GM06990 (cell line): ENCODE data around the gene VAPB.

Experiments used
- DNase-seq: peaks from one replicate; pipeline ENCODE4 v3.0.0-alpha.2; 2011; ENCODE audit not compliant: insufficient read length; ENCODE audit errors: extremely low read depth
- H3K27me3 ChIP-seq: replicated peaks from 2 replicates; pipeline ENCODE4 v1.6.0; 2011; ENCODE audit warnings: low read length; ENCODE audit not compliant: control insufficient read depth, insufficient read depth
- H3K36me3 ChIP-seq: 2 replicates; pipeline ENCODE4 v1.5.1; 2011; ENCODE audit warnings: low read length; ENCODE audit not compliant: control insufficient read depth, insufficient read depth
- H3K4me3 ChIP-seq: replicated peaks from 2 replicates; pipeline ENCODE4 v1.5.1; 2011; ENCODE audit warnings: low read depth, mild to moderate bottlenecking, control low read depth, low read length
- TF ChIP-seq, protein P1 (sequence below): IDR thresholded peaks from 2 replicates; pipeline ENCODE4 v1.5.1; 2011; ENCODE audit warnings: low read length, control low read depth, mild to moderate bottlenecking, inconsistent platforms; ENCODE audit not compliant: insufficient read depth, poor library complexity, severe bottlenecking

Gene VAPB

DNA sequence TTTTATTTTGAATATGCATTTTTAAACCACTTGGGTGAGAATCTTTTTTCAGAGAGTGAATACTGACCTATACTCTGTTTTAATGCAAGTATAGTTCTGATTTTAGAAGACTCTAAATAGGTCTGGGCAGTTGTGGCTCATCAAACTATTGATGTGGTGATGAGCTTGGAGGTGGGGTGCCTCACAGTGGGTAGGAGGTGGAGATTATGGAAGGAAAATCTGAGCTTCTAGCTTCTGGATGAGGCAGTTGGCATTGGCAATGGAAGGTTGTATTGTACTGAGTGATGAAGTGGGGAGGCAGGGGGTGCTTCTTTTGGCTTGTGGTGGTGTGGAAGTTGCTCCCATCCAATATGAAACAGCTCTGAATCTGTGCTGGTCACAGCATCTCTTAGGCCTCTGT lies 52.7 kb downstream of the VAPB start:
- TF ChIP-seq, protein P1, sequence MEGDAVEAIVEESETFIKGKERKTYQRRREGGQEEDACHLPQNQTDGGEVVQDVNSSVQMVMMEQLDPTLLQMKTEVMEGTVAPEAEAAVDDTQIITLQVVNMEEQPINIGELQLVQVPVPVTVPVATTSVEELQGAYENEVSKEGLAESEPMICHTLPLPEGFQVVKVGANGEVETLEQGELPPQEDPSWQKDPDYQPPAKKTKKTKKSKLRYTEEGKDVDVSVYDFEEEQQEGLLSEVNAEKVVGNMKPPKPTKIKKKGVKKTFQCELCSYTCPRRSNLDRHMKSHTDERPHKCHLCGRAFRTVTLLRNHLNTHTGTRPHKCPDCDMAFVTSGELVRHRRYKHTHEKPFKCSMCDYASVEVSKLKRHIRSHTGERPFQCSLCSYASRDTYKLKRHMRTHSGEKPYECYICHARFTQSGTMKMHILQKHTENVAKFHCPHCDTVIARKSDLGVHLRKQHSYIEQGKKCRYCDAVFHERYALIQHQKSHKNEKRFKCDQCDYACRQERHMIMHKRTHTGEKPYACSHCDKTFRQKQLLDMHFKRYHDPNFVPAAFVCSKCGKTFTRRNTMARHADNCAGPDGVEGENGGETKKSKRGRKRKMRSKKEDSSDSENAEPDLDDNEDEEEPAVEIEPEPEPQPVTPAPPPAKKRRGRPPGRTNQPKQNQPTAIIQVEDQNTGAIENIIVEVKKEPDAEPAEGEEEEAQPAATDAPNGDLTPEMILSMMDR, result no peak
- Histone ChIP-seq H3K36me3 (peaks cover 12% of the 10 kb centered on the region), H3K4me3 (no peak overlapping the region), H3K27me3 (no peaks in the 10 kb centered on the region)
- DNase-seq, result no peak

DNA sequence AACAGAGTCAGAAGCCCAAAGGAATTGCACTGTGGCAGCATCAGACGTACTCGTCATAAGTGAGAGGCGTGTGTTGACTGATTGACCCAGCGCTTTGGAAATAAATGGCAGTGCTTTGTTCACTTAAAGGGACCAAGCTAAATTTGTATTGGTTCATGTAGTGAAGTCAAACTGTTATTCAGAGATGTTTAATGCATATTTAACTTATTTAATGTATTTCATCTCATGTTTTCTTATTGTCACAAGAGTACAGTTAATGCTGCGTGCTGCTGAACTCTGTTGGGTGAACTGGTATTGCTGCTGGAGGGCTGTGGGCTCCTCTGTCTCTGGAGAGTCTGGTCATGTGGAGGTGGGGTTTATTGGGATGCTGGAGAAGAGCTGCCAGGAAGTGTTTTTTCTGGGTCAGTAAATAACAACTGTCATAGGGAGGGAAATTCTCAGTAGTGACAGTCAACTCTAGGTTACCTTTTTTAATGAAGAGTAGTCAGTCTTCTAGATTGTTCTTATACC lies 55.8 kb downstream of the VAPB start:
- H3K27me3 ChIP-seq, result no peaks in the 10 kb centered on the region
- no peak overlapping the region for H3K4me3 ChIP-seq
- DNase-seq, result no peak
- TF ChIP-seq, protein P1, result no peak
- peaks cover 12% of the 10 kb centered on the region for H3K36me3 ChIP-seq

DNA sequence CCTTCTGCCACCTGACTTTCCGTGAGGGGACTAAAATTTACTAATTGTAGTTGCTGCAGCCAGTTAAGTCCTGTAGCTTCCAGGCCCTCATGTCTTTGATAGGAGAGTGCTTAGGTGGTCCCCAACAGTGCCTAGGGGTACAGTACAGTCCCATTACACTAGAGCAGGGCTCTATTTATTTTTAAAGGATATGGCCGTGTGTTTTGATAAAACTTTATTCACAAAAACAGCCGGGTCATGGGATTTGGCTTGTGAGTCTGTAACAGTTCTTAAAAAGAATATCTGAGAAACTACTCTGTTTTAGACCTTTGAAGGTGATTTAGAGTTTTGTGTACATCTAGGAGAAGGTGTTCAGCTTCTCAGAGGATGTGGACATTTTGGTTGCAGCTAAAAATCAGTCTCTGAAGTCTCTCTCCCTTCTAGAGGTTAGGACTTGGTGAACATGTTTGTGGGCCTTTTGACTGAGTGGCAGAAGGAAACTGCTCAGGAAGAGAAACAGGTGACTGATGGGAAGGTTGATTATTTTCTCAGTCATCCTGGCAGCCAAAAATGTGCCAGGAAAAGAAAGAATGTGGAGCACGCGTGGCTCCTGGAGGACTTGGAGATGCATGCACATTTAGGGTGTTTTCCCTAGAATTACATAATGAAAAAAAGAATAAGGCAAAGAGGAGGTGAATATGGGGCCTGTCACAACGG lies 57.4 kb downstream of the VAPB start:
- TF ChIP-seq, protein P1, result no peak
- DNase-seq, result no peak
- H3K36me3 ChIP-seq, result peaks cover 10% of the 10 kb centered on the region

DNA sequence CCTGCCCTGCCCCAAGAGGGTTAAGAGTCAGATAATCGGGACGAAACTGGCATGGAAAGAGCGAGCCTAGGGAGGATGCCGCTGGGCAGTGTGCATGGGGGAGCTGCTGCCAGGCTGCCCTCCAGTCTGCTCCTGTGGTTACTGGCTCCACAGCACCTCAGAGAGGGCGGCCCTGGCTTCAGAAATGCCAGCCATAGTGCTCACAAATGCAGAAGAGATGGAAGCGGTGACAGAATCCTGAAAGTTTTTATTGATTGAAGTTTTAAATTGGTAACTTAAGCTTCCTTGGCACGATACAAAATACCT lies 57.9 kb downstream of the VAPB start:
- Histone ChIP-seq H3K4me3 (no peak overlapping the region), H3K27me3 (no peaks in the 10 kb centered on the region), H3K36me3 (peaks cover 10% of the 10 kb centered on the region)
- no peak for DNase-seq
- TF ChIP-seq, protein P1, result no peak

More for the DNA sequence above, 57.4 kb downstream of the VAPB start:
- Histone ChIP-seq H3K4me3 (no peak overlapping the region), H3K27me3 (no peaks in the 10 kb centered on the region)

DNA sequence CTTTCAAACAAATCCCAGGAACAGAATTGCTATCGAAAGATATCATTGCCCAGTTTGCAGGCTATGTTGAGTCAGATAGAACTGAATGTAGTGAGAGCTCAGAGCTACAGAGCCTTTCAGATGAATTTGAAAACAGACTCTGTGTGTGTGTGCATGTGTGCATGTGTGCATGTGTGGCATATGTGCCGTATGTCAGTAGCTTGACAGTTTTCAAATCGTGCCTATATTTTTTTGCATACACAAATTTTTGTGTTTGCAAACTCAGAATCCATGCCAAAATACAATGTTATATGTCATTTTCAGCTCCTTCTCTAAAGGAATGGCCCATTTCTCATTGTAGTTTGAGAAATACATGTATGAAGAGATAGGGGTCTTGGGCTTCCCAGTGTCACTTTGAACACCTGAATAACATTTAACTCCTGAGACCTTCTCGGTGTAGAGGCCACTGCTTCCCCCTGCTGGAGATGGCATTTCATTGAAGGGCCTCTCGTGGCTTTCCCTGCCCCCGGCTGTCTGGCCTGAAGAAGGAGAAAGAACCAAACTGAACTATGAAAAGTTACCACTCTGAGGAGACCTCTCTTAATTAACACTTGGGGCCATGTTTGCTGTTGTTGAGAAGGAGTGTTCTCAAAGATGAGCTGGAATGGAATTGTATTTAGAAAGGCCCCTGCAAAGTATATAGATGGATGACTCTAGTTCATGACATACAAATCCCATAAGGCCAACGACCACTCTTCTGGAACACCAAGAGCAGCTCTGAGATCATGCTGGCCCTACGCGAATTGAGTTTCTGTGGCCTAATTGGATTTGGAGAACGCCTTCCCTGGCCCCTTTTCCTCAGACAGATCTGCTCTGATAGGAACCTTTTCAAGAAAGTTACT lies 58.7 kb downstream of the VAPB start:
- no peak for DNase-seq
- peaks cover 10% of the 10 kb centered on the region for H3K36me3 ChIP-seq

More for the DNA sequence above, 58.7 kb downstream of the VAPB start:
- TF ChIP-seq, protein P1, result peak; percentile 78
- Histone ChIP-seq H3K4me3 (no peak overlapping the region), H3K27me3 (no peaks in the 10 kb centered on the region)
